Ascending aorta (tissue), 2 donors: Measurements from ENCODE around the gene TSPYL2. TPM values are rescaled to one million over a fixed set of nuclear protein-coding genes. Genes with fewer than 3 reads are reported as not detected.
A peak's percentile ranks its signal among the peaks of the same experiment; 100 is the strongest.

Experiments used
- DNase-seq, 2 donors: peaks; one replicate each; pipeline ENCODE4 v3.0.0-alpha.2; 2019; ENCODE audit warnings: low spot score in 2 of 2
- H3K27ac ChIP-seq, 2 donors: fragments of 200-600 bp; sonication (generic); one replicate each; pipeline ENCODE4 v1.5.1; 2016 to 2017; ENCODE audit warnings: mild to moderate bottlenecking in 1 of 2
- H3K27me3 ChIP-seq: fragments of 200-600 bp; sonication (generic); one replicate; pipeline ENCODE4 v1.5.1; 2017
- H3K36me3 ChIP-seq, 2 donors: fragments of 200-600 bp; sonication (generic); one replicate each; pipeline ENCODE4 v1.5.1; 2016
- H3K4me1 ChIP-seq, 2 donors: fragments of 200-600 bp; sonication (generic); one replicate each; pipeline ENCODE4 v1.5.1; 2016 to 2017; ENCODE audit warnings: mild to moderate bottlenecking in 1 of 2
- H3K4me3 ChIP-seq, 2 donors: fragments of 200-600 bp; sonication (generic); one replicate each; pipeline ENCODE4 v1.5.1; 2016 to 2017; ENCODE audit warnings: mild to moderate bottlenecking in 1 of 2
- H3K9me3 ChIP-seq, 2 donors: fragments of 200-600 bp; sonication (generic); one replicate each; pipeline ENCODE4 v1.5.1; 2016
- intact Hi-C: fragments of 100-400 bp; cut with DNase I; formaldehyde crosslinking; loops from one replicate; pipeline ENCODE4 v1.15.1; 2023
- total RNA-seq: library from RNA; depleted of rRNA; stranded (reverse); fragments of >200 nt; gene quantifications from one replicate; pipeline ENCODE4 v1.1.0, GENCODE V29; 2016
- TF ChIP-seq, protein P1 (sequence below), 3 experiments: fragments of 200-600 bp in 2 of 3; fragments of 450-650 bp in 1 of 3; sonication (generic) in 2 of 3; IDR thresholded peaks; one replicate each; pipeline ENCODE4 v1.5.1; 2016 to 2019; ENCODE audit warnings: antibody characterized with exemption in 3 of 3, mild to moderate bottlenecking in 1 of 3, moderate library complexity in 1 of 3

TSPYL2 gene
- total RNA-seq, 1 donor from 2014 or later, result 42.3 TPM

DNA sequence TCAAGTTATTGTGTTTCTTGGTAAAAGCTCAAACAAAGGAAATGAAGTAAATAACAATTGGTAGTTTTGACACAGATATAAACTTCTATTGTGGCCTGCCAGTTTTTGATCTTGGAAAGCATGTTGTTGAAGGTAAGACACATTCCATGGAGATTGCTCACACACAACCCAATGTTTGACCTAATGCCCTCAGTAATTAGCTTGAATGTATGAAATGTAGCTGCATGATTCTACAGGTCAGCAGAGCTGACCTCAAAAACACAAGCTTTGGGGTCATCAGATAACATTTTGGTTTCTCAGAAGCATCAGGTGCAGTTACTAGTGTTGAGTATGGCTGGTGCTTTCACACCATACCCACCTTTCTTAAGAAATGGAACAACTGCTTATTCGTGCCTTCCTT, 17.1 kb upstream of the TSPYL2 start:
- no peak overlapping the region for H3K27ac ChIP-seq
- no peak overlapping the region for H3K4me3 ChIP-seq
- no peaks in the 10 kb centered on the region for H3K27me3 ChIP-seq
- no peaks in the 10 kb centered on the region for H3K9me3 ChIP-seq
- no peaks in the 10 kb centered on the region for H3K4me1 ChIP-seq
- no peaks in the 10 kb centered on the region for H3K36me3 ChIP-seq
- intact Hi-C loops, result no loop called here
- TF ChIP-seq, protein P1, sequence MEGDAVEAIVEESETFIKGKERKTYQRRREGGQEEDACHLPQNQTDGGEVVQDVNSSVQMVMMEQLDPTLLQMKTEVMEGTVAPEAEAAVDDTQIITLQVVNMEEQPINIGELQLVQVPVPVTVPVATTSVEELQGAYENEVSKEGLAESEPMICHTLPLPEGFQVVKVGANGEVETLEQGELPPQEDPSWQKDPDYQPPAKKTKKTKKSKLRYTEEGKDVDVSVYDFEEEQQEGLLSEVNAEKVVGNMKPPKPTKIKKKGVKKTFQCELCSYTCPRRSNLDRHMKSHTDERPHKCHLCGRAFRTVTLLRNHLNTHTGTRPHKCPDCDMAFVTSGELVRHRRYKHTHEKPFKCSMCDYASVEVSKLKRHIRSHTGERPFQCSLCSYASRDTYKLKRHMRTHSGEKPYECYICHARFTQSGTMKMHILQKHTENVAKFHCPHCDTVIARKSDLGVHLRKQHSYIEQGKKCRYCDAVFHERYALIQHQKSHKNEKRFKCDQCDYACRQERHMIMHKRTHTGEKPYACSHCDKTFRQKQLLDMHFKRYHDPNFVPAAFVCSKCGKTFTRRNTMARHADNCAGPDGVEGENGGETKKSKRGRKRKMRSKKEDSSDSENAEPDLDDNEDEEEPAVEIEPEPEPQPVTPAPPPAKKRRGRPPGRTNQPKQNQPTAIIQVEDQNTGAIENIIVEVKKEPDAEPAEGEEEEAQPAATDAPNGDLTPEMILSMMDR (IDR thresholded peaks at IDR 0.05), result no peak
- DNase-seq, result no peak

DNA sequence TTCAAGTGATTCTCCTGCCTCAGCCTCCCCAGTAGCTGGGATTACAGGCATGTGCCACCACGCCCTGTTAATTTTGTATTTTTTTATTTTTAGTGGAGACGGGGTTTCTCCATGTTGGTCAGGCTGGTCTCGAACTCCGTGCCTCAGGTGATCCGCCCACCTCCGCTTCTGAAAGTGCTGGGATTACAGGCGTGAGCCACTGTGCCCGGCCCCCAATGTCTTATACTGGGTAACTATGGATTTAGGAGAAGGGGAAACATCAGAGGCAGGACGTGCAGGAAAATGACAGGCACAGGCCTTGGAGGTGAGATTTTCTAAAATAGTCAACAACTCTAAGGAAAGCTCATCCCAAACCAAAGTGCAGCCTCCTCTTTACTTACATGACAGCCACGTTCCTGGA, 11.1 kb upstream of the TSPYL2 start:
- Histone ChIP-seq H3K27me3 (no peaks in the 10 kb centered on the region), H3K4me3 (no peak overlapping the region), H3K36me3 (no peaks in the 10 kb centered on the region), H3K4me1 (no peaks in the 10 kb centered on the region), H3K9me3 (no peaks in the 10 kb centered on the region), H3K27ac (peak overlapping the region in 1 of 2 donors; percentile 4)
- TF ChIP-seq, protein P1 (IDR thresholded peaks at IDR 0.05), result no peak
- DNase-seq, result peak in 1 of 2 donors; percentile 50
- intact Hi-C loops, result no loop called here

DNA sequence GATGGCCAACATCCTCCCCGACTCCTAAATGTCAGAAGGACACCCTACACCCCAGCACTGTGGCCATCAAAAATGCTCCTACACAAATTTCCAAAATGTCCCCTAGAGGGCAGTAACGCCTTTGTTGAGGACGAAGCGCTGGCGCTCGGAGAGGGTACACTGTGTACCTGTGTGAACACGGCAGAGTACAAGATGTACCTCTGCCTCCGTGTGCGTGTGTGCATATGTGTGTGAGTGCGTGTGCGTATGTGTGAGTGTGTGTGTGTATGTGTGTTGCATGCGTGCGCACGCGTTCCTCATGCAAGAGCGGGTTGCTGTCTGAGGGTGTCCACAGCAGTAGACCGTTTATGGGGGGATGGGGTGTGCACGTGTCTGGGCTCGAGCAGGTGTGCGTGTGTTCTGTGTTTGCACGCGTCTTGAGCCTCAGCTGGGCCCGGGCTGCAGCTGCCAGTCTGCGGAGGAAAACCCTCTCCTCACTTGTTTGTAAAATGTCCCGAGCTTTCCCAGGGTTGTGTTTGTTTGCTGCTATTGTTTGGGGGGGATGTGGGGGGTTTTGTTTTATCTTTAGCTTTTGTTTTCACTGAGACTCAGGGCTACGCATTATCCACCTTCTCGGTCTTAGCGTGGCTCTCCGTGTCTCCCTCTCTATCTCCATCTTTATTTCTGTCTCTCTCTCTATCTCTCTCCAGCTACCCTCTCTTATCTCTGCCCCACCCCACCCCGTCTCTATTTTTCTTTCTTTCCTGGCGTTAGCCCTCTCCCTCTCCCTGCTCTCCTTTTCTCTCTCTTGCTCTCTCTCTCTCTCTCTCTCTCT, 10.4 kb upstream of the TSPYL2 start:
- no peaks in the 10 kb centered on the region for H3K4me1 ChIP-seq
- H3K27ac ChIP-seq, result peak overlapping the region; percentile 66 to 73
- peak; percentile 64 to 89 for DNase-seq
- intact Hi-C loops, result loop anchor here (1.0 kb wide), 2 partner anchors 17 to 21 kb away; no protein-coding TSS in a partner anchor
- no peaks in the 10 kb centered on the region for H3K36me3 ChIP-seq
- H3K4me3 ChIP-seq, result peak overlapping the region; percentile 31 to 60
- no peaks in the 10 kb centered on the region for H3K27me3 ChIP-seq
- H3K9me3 ChIP-seq, result no peaks in the 10 kb centered on the region
- TF ChIP-seq, protein P1 (IDR thresholded peaks at IDR 0.05), result peak; percentile 61 to 71 (median 63)

DNA sequence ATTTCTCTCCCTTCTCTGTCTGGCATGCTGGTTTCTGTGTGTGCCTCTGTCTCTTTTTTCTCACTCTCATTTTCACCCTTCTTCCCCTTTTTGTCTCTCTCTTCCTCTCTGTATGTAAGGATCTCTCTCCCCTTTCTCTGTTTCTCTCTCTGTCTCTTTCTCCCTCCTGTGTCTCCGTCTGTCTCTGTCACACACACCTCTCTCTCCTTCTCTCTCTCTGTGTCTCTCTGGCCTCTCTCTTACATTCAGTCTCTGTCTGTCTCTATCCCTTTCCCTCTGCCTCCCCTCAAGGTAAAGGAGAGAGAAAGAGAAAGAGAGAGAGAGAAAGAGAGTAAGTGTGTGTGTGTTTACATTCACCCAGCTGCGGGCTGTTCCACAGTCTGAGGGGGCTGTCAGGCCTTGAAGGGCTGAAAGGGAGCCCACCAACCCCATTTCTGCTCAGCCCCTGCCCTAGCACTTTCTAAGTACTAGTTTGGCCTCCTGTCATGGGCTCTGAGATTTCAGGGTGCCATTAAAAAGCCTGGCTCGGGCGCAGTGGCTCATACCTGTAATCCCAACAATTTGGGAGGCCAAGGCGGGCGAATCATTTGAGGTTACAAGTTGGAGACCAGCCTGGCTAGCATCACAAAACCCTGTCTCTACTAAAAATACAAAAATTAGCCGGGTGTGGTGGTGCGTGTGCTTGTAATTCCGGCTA, 9.6 kb upstream of the TSPYL2 start:
- H3K36me3 ChIP-seq, result no peaks in the 10 kb centered on the region
- H3K9me3 ChIP-seq, result no peaks in the 10 kb centered on the region
- H3K4me1 ChIP-seq, result no peaks in the 10 kb centered on the region
- intact Hi-C loops, result loop anchor here (1.0 kb wide), 2 partner anchors 17 to 21 kb away; no protein-coding TSS in a partner anchor
- DNase-seq, result peak in 1 of 2 donors; percentile 60
- peak overlapping the region; percentile 31 to 60 for H3K4me3 ChIP-seq
- H3K27ac ChIP-seq, result peak overlapping the region; percentile 66 to 73
- H3K27me3 ChIP-seq, result no peaks in the 10 kb centered on the region
- TF ChIP-seq, protein P1 (IDR thresholded peaks at IDR 0.05), result no peak

DNA sequence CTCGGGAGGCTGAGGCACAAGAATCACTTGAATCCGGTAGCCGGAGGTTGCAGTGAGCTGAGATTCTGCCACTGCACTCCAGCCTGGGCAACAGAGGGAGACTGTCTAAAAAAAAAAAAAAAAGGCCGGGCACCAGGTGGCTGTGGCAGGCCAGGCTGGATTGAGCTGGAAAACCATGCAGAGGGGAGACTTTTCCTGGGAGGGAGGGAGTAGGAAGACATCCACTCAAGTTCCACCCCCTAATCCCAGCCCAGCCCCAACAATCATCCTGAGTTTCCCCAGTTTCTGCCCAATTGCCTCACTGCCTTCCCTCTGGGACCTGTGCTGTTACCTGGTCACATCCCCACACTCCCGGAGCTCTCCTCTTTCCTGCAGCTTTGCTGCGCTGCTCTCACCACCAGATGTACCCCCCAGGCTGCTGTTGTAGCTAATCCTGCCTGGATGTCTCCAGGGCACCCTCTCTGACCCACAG, 9.0 kb upstream of the TSPYL2 start:
- Histone ChIP-seq H3K36me3 (no peaks in the 10 kb centered on the region), H3K27me3 (no peaks in the 10 kb centered on the region), H3K27ac (peak overlapping the region; percentile 66 to 73), H3K4me3 (no peak overlapping the region), H3K9me3 (no peaks in the 10 kb centered on the region), H3K4me1 (no peaks in the 10 kb centered on the region)
- TF ChIP-seq, protein P1 (IDR thresholded peaks at IDR 0.05), result no peak
- intact Hi-C loops, result no loop called here
- DNase-seq, result peak in 1 of 2 donors; percentile 61
